Ovary (tissue), 9 donors: ENCODE measurements around the gene INPP5A. TPM values are rescaled to one million over a fixed set of nuclear protein-coding genes. Genes with fewer than 3 reads are reported as not detected.

Experiments
- DNase-seq, 5 donors: peaks; one replicate each; pipeline ENCODE4 v3.0.0-alpha.2; 2019 to 2020
- H3K27ac ChIP-seq, 2 donors: fragments of 200-600 bp; one replicate each; pipeline versions ENCODE4 v1.5.1 to v1.8.0; 2019 to 2022
- H3K27me3 ChIP-seq: fragments of 200-600 bp; one replicate; pipeline ENCODE4 v1.8.0; 2022
- H3K36me3 ChIP-seq: fragments of 200-600 bp; sonication (generic); one replicate; pipeline ENCODE4 v1.5.1; 2019
- H3K4me1 ChIP-seq: one replicate; pipeline ENCODE4 v1.8.1; 2013; ENCODE audit warnings: mild to moderate bottlenecking, moderate library complexity; ENCODE audit not compliant: insufficient read depth
- H3K4me3 ChIP-seq: fragments of 200-600 bp; sonication (generic); one replicate; pipeline ENCODE4 v1.5.1; 2017
- H3K9me3 ChIP-seq, 2 donors: fragments of 200-600 bp in 1 of 2; sonication (generic) in 1 of 2; one replicate each; pipeline versions ENCODE4 v1.5.1 to v1.8.1; 2013 to 2019; ENCODE audit warnings: mild to moderate bottlenecking in 1 of 2, moderate library complexity in 1 of 2
- CTCF ChIP-seq, 3 donors: fragments of 450-650 bp in 2 of 3; fragments of 200-600 bp in 1 of 3; IDR thresholded peaks; one replicate each; pipeline versions ENCODE4 v1.5.1 to v1.8.0; 2016 to 2022; ENCODE audit warnings: antibody characterized with exemption in 3 of 3, mild to moderate bottlenecking in 1 of 3
- EP300 ChIP-seq: sonication (generic); formaldehyde crosslinking; IDR thresholded peaks from one replicate; pipeline ENCODE4 v1.6.1; 2017; ENCODE audit warnings: antibody characterized with exemption
- POLR2A ChIP-seq: fragments of 450-650 bp; IDR thresholded peaks from one replicate; pipeline ENCODE4 v1.6.1; 2017; ENCODE audit warnings: antibody characterized with exemption, mild to moderate bottlenecking, moderate library complexity
- WGBS, 3 donors: extraction: QIAGEN DNeasy Blood & Tissue Kit in 1 of 3; methylation state at CpG; one replicate each; pipeline versions ENCODE4 v1.1.5 to v1.1.7; 2013 to 2017; 5-methylcytosine and 5-hydroxymethylcytosine counted together
- intact Hi-C, 4 donors: fragments of 100-400 bp; cut with DNase I; formaldehyde crosslinking; loops; one replicate each; pipeline versions ENCODE4 v1.11.0 to v1.15.1; 2022 to 2023
- polyA plus RNA-seq, 2 donors: library from polyadenylated mRNA; stranded (reverse); fragments of 200-250 nt in 1 of 2; fragments of 350-450 nt in 1 of 2; fragmentation: Illumina TruSeq in 1 of 2; extraction: RNeasy Lipid Tissue Mini Kit (QIAGEN cat#74804) in 1 of 2; gene quantifications; one replicate each; pipeline ENCODE4 v1.2.3, GENCODE V29; 2013 to 2014
- total RNA-seq, 7 donors: library from RNA; depleted of rRNA in 2 of 7; stranded (reverse); fragments of >200 nt in 2 of 7; fragmentation: NEBNext Ultra II Directional in 3 of 7; extraction: Animal tissue kit (Norgen Biotek cat#: 25700) in 3 of 7; gene quantifications; one replicate each; pipeline versions ENCODE4 v1.1.0 to v1.2.4, GENCODE V29; 2016 to 2023
- donor health status: DM: no; HTN: no; CAD: no; lungs with moderate emphysema.
- donor health status: DM: no; HTN: no; CAD: no.
- donor health status: Bipolar disorder and iron deficiency.
- donor health status: DM: yes; HTN: yes; CAD: no.
- donor health status: DM: no; HTN: no; CAD: no.
- donor health status: DM: yes; HTN: yes; CAD: no.

Gene INPP5A
- total and polyA plus RNA-seq, 9 donors = 19.8 to 41.2 (median 35.3) TPM

- Histone ChIP-seq H3K4me3 (no peak overlapping the region), H3K27me3 (no peaks in the 10 kb centered on the region), H3K4me1 (no peaks in the 10 kb centered on the region), H3K27ac (no peak overlapping the region), H3K9me3 (no peaks in the 10 kb centered on the region), H3K36me3 (no peaks in the 10 kb centered on the region)
- no peak for DNase-seq
- TF ChIP-seq POLR2A = no peak
- TF ChIP-seq EP300 = no peak
- TF ChIP-seq CTCF (IDR thresholded peaks at IDR 0.05) = no peak
- 93 to 94% (median 94%) methylated on average over 29 of the region's 29 CpGs for WGBS, 3 donors
- intact Hi-C loops = no loop called here
Observed at GRCh38 chr10:132723330-132723970, 185.9 kb downstream of the INPP5A start.

GRCh38 chr10:132724446-132724845 is 186.9 kb downstream of the INPP5A start:
- intact Hi-C loops = no loop called here
- H3K36me3 ChIP-seq = no peaks in the 10 kb centered on the region
- no peaks in the 10 kb centered on the region for H3K4me1 ChIP-seq
- no peak for DNase-seq
- 87 to 90% (median 89%) methylated on average over 9 of the region's 9 CpGs for WGBS, 3 donors
- TF ChIP-seq POLR2A (no peak), CTCF (IDR thresholded peaks at IDR 0.05) (no peak), EP300 (no peak)
- H3K4me3 ChIP-seq = no peak overlapping the region
- H3K27ac ChIP-seq = no peak overlapping the region
- H3K9me3 ChIP-seq = no peaks in the 10 kb centered on the region
- H3K27me3 ChIP-seq = no peaks in the 10 kb centered on the region

GRCh38 chr10:132725202-132725601 is 187.6 kb downstream of the INPP5A start:
- no peaks in the 10 kb centered on the region for H3K4me1 ChIP-seq
- no peaks in the 10 kb centered on the region for H3K9me3 ChIP-seq
- intact Hi-C loops = no loop called here
- 93 to 95% (median 94%) methylated on average over 16 of the region's 16 CpGs for WGBS, 3 donors
- TF ChIP-seq POLR2A (no peak), CTCF (IDR thresholded peaks at IDR 0.05) (no peak), EP300 (no peak)
- H3K27me3 ChIP-seq = no peaks in the 10 kb centered on the region
- H3K36me3 ChIP-seq = no peaks in the 10 kb centered on the region
- no peak overlapping the region for H3K27ac ChIP-seq
- DNase-seq = no peak
- H3K4me3 ChIP-seq = no peak overlapping the region

GRCh38 chr10:132726194-132726593 is 188.6 kb downstream of the INPP5A start:
- 91 to 92% (median 92%) methylated on average over 21 of the region's 21 CpGs for WGBS, 3 donors
- no peaks in the 10 kb centered on the region for H3K4me1 ChIP-seq
- H3K27ac ChIP-seq = no peak overlapping the region
- intact Hi-C loops = no loop called here
- no peak for DNase-seq
- H3K9me3 ChIP-seq = no peaks in the 10 kb centered on the region
- no peaks in the 10 kb centered on the region for H3K27me3 ChIP-seq
- H3K4me3 ChIP-seq = no peak overlapping the region
- no peak for TF ChIP-seq CTCF (IDR thresholded peaks at IDR 0.05)
- no peak for TF ChIP-seq POLR2A
- no peak for TF ChIP-seq EP300
- H3K36me3 ChIP-seq = no peaks in the 10 kb centered on the region
